GM12878 (cell line): ENCODE data around the gene RAPGEF6.

Experiments used
- ATF7 ChIP-seq: fragments of 450-650 bp; IDR thresholded peaks from 2 replicates; pipeline ENCODE4 v1.6.1; 2016; ENCODE audit warnings: low read depth, mild to moderate bottlenecking
- CREB1 ChIP-seq: IDR thresholded peaks from 2 replicates; pipeline ENCODE4 v1.6.1; 2012; ENCODE audit warnings: low read depth, mild to moderate bottlenecking, inconsistent platforms
- ESRRA ChIP-seq: IDR thresholded peaks from 2 replicates; pipeline ENCODE4 v1.6.1; 2012; ENCODE audit warnings: mild to moderate bottlenecking, low read length, improper control_type of control experiment
- GABPA ChIP-seq: IDR thresholded peaks from 2 replicates; pipeline ENCODE4 v1.6.1; 2014; ENCODE audit warnings: antibody characterized with exemption, low read depth, mild to moderate bottlenecking, inconsistent platforms
- HCFC1 ChIP-seq: fragments of 150-350 bp; IDR thresholded peaks from 2 replicates; pipeline ENCODE4 v1.6.1; 2014; ENCODE audit warnings: low read length
- MYC ChIP-seq: IDR thresholded peaks from 2 replicates; pipeline ENCODE4 v1.6.1; 2011; ENCODE audit warnings: mild to moderate bottlenecking, low read length, moderate library complexity, inconsistent platforms; ENCODE audit not compliant: insufficient read depth, insufficient replicate concordance, insufficient read length, severe bottlenecking
- NR2C2 ChIP-seq: IDR thresholded peaks from 2 replicates; pipeline ENCODE4 v1.6.1; 2011; ENCODE audit warnings: borderline replicate concordance, low read depth; ENCODE audit not compliant: control insufficient read depth, insufficient read length
- POLR2AphosphoS5 ChIP-seq: IDR thresholded peaks from 2 replicates; pipeline ENCODE4 v1.6.1; 2011; ENCODE audit warnings: mild to moderate bottlenecking, low read length, inconsistent platforms
- SMAD1 ChIP-seq: fragments of 450-650 bp; IDR thresholded peaks from 2 replicates; pipeline ENCODE4 v1.6.1; 2018; ENCODE audit warnings: mild to moderate bottlenecking, low read depth; ENCODE audit not compliant: partially characterized antibody
- TF ChIP-seq, protein P1 (sequence below): IDR thresholded peaks from 2 replicates; pipeline ENCODE4 v1.6.1; 2012; ENCODE audit warnings: low read depth, low read length, improper control_type of control experiment
- TF ChIP-seq, protein P2 (sequence below), 3 experiments: IDR thresholded peaks in 2 of 3; conservative IDR thresholded peaks in 1 of 3; 2 replicates each; pipeline ENCODE4 v1.5.1; 2011; ENCODE audit warnings: low read depth in 3 of 3, low read length in 3 of 3, mild to moderate bottlenecking in 3 of 3, control low read depth in 2 of 3, moderate library complexity in 2 of 3, inconsistent platforms in 1 of 3, mixed read lengths in 1 of 3; ENCODE audit not compliant: control insufficient read depth in 2 of 3, insufficient read depth in 1 of 3; ENCODE audit errors: extremely low read depth in 1 of 3
- TF ChIP-seq, protein P3 (sequence below): IDR thresholded peaks from 2 replicates; pipeline ENCODE4 v1.6.1; 2011; ENCODE audit warnings: low read depth, mild to moderate bottlenecking, low read length, moderate library complexity, borderline replicate concordance; ENCODE audit errors: extremely low read depth
- TF ChIP-seq, protein P4 (sequence below): fragments of 450-650 bp; formaldehyde crosslinking; IDR thresholded peaks from 2 replicates; pipeline ENCODE4 v1.4.0; 2020; ENCODE audit warnings: mild to moderate bottlenecking, moderate library complexity
- TF ChIP-seq, protein P5 (sequence below): fragments of 450-650 bp; IDR thresholded peaks from 2 replicates; pipeline ENCODE4 v1.6.1; 2016; ENCODE audit warnings: mild to moderate bottlenecking, moderate library complexity, borderline replicate concordance

DNA sequence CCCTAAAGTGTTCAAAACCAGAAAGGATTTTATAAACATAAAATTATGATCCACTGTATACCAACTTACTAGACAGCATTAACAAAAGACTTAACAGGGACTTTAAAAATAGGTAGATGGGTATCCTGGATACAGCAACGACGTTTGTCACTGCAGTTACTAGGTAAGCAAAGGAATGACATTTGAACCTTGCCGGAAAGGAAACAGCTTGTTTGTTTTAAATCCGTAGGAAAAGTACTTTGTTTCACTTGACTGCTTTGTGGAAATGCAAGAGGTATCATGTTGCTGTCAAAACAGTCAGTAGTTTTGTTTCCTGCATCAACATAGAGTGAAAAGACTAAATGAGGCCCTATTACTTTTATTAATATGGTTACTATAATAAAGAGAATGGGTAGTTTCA is 248.2 kb downstream of the RAPGEF6 start:
- TF ChIP-seq NR2C2 (no peak), ATF7 (no peak), SMAD1 (no peak), CREB1 (no peak), GABPA (no peak), POLR2AphosphoS5 (no peak), MYC (no peak), ESRRA (no peak), HCFC1 (no peak)
- TF ChIP-seq, protein P1, sequence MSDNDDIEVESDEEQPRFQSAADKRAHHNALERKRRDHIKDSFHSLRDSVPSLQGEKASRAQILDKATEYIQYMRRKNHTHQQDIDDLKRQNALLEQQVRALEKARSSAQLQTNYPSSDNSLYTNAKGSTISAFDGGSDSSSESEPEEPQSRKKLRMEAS, result no peak
- TF ChIP-seq, protein P2, sequence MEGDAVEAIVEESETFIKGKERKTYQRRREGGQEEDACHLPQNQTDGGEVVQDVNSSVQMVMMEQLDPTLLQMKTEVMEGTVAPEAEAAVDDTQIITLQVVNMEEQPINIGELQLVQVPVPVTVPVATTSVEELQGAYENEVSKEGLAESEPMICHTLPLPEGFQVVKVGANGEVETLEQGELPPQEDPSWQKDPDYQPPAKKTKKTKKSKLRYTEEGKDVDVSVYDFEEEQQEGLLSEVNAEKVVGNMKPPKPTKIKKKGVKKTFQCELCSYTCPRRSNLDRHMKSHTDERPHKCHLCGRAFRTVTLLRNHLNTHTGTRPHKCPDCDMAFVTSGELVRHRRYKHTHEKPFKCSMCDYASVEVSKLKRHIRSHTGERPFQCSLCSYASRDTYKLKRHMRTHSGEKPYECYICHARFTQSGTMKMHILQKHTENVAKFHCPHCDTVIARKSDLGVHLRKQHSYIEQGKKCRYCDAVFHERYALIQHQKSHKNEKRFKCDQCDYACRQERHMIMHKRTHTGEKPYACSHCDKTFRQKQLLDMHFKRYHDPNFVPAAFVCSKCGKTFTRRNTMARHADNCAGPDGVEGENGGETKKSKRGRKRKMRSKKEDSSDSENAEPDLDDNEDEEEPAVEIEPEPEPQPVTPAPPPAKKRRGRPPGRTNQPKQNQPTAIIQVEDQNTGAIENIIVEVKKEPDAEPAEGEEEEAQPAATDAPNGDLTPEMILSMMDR (IDR thresholded peaks at IDR 0.05 in 2 of 3, conservative IDR thresholded peaks at IDR 0.05 in 1 of 3; ENCODE audit: control insufficient read depth in 2 of 3, extremely low read depth in 1 of 3, insufficient read depth in 1 of 3, low read depth in 3 of 3, low read length in 3 of 3), result no peak
- TF ChIP-seq, protein P3, sequence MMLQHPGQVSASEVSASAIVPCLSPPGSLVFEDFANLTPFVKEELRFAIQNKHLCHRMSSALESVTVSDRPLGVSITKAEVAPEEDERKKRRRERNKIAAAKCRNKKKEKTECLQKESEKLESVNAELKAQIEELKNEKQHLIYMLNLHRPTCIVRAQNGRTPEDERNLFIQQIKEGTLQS, result no peak
- TF ChIP-seq, protein P4, sequence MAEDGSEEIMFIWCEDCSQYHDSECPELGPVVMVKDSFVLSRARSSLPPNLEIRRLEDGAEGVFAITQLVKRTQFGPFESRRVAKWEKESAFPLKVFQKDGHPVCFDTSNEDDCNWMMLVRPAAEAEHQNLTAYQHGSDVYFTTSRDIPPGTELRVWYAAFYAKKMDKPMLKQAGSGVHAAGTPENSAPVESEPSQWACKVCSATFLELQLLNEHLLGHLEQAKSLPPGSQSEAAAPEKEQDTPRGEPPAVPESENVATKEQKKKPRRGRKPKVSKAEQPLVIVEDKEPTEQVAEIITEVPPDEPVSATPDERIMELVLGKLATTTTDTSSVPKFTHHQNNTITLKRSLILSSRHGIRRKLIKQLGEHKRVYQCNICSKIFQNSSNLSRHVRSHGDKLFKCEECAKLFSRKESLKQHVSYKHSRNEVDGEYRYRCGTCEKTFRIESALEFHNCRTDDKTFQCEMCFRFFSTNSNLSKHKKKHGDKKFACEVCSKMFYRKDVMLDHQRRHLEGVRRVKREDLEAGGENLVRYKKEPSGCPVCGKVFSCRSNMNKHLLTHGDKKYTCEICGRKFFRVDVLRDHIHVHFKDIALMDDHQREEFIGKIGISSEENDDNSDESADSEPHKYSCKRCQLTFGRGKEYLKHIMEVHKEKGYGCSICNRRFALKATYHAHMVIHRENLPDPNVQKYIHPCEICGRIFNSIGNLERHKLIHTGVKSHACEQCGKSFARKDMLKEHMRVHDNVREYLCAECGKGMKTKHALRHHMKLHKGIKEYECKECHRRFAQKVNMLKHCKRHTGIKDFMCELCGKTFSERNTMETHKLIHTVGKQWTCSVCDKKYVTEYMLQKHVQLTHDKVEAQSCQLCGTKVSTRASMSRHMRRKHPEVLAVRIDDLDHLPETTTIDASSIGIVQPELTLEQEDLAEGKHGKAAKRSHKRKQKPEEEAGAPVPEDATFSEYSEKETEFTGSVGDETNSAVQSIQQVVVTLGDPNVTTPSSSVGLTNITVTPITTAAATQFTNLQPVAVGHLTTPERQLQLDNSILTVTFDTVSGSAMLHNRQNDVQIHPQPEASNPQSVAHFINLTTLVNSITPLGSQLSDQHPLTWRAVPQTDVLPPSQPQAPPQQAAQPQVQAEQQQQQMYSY (CRISPR knock-in tag), result no peak
- TF ChIP-seq, protein P5, sequence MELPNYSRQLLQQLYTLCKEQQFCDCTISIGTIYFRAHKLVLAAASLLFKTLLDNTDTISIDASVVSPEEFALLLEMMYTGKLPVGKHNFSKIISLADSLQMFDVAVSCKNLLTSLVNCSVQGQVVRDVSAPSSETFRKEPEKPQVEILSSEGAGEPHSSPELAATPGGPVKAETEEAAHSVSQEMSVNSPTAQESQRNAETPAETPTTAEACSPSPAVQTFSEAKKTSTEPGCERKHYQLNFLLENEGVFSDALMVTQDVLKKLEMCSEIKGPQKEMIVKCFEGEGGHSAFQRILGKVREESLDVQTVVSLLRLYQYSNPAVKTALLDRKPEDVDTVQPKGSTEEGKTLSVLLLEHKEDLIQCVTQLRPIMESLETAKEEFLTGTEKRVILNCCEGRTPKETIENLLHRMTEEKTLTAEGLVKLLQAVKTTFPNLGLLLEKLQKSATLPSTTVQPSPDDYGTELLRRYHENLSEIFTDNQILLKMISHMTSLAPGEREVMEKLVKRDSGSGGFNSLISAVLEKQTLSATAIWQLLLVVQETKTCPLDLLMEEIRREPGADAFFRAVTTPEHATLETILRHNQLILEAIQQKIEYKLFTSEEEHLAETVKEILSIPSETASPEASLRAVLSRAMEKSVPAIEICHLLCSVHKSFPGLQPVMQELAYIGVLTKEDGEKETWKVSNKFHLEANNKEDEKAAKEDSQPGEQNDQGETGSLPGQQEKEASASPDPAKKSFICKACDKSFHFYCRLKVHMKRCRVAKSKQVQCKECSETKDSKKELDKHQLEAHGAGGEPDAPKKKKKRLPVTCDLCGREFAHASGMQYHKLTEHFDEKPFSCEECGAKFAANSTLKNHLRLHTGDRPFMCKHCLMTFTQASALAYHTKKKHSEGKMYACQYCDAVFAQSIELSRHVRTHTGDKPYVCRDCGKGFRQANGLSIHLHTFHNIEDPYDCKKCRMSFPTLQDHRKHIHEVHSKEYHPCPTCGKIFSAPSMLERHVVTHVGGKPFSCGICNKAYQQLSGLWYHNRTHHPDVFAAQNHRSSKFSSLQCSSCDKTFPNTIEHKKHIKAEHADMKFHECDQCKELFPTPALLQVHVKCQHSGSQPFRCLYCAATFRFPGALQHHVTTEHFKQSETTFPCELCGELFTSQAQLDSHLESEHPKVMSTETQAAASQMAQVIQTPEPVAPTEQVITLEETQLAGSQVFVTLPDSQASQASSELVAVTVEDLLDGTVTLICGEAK, result no peak
